Epithelial cell of esophagus (primary cell): ENCODE measurements around the gene BCL2L13.
"Not testable (repeated sequence)": the region's sequence is repeated elsewhere in the genome, so short reads cannot be mapped to it uniquely, and the experiment has no call there.

Source experiments
- DNase-seq: peaks from one replicate; pipeline ENCODE4 v3.0.0; 2010; ENCODE audit warnings: low read depth
- H3K4me3 ChIP-seq: 2 replicates; pipeline ENCODE4 v1.5.1; 2011; ENCODE audit warnings: mild to moderate bottlenecking, low read length, control low read depth
- TF ChIP-seq, protein P1 (sequence below): IDR thresholded peaks from 2 replicates; pipeline ENCODE4 v1.5.1; 2011; ENCODE audit warnings: low read depth, mild to moderate bottlenecking, low read length, control low read depth, inconsistent platforms; ENCODE audit not compliant: insufficient read depth; ENCODE audit errors: missing control alignments

The BCL2L13 gene

DNA sequence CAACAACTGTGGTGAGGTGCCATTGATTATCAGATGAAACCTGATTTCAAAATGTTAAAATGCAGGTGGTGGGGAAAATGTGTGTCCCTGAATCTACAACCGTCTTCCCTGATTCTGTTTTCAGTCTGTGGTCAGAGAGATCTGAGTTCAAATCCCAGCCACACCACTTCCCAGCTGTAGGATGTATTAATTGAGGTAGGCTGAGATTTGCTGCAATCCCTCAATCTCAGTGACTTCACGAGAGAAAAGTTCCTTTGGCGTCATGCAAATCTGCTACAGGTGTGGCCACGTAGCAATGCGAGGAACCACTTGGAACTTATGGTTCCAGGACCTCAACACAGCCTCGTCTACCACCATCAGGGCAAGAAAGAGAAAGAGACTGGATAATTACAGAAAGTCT, 56.2 kb downstream of the BCL2L13 start:
- H3K4me3 ChIP-seq: no peak overlapping the region
- TF ChIP-seq, protein P1, sequence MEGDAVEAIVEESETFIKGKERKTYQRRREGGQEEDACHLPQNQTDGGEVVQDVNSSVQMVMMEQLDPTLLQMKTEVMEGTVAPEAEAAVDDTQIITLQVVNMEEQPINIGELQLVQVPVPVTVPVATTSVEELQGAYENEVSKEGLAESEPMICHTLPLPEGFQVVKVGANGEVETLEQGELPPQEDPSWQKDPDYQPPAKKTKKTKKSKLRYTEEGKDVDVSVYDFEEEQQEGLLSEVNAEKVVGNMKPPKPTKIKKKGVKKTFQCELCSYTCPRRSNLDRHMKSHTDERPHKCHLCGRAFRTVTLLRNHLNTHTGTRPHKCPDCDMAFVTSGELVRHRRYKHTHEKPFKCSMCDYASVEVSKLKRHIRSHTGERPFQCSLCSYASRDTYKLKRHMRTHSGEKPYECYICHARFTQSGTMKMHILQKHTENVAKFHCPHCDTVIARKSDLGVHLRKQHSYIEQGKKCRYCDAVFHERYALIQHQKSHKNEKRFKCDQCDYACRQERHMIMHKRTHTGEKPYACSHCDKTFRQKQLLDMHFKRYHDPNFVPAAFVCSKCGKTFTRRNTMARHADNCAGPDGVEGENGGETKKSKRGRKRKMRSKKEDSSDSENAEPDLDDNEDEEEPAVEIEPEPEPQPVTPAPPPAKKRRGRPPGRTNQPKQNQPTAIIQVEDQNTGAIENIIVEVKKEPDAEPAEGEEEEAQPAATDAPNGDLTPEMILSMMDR: no peak
- no peak for DNase-seq

DNA sequence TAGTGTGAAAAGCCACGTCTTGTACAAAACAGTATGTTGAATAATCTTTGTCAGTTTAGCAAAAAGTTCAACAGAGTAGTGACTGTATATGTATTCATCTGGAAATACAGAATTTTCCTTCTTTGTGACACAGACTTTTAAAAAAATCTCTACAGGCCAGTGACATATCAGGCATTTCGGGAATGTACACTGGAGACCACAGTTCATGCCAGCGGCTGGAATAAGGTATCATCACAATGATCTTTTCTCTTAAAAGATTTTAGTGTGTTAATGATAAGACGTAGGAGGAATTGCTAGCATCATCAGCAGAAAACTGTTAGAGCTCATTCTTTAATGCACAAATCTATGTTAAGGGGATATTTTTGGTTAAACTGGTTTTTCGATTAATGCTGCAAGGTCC, 57.4 kb downstream of the BCL2L13 start:
- H3K4me3 ChIP-seq: no peak overlapping the region
- DNase-seq: no peak
- TF ChIP-seq, protein P1: no peak

DNA sequence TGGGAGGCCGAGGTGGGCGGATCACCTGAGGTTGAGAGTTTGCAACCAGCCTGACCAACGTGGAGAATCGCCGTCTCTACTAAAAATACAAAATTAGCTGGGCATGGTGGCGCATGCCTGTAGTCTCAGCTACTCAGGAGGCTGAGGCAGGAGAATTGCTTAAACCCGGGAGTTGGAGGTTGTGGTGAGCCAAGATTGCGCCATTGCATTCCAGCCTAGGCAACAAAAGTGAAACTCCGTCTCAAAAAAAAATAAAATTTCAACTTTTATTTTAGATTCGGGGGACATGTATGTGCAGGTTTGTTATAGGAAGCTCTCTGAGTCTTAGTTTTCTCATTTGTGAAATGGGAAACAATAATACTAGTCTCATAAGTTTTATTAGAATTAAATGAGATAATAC, 58.6 kb downstream of the BCL2L13 start:
- not testable (repeated sequence) for H3K4me3 ChIP-seq, DNase-seq

DNA sequence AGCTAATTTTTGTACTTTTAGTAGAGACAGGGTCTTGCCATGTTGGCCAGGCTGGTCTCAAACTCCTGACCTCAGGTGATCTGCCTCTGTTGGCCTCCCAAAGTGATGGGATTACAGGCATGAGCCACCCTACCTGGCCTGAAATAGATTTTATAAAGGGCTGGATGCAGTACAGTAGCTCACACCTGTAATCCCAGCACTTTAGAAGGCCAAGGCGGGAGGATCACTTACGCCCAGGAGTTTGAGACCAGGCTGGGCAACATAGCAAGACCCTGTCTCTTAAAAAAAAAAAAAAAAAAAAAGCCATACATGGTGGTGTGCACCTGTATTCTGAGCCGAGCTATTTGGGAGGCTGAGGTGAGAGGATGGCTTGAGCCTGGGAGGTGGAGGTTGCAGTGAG, 59.7 kb downstream of the BCL2L13 start:
- H3K4me3 ChIP-seq, DNase-seq: not testable (repeated sequence)

DNA sequence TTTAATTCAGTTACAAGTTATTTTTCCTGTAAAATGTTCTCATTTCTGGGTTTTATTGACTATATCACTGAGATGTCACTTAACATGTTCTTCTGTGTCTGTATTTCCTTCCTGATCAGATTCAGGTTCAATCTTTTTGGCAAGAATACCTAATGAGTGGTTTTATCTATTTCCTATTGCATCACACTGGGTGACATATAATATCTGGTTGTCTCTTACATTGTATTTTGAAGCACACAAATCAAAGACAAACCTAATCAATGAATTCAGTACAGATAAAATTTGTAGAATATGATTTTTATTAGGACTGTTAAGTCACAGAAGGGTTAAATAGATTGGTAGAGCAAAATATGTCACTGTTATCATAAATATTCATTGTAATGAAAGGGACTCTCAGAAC, 60.4 kb downstream of the BCL2L13 start:
- no peak for DNase-seq
- TF ChIP-seq, protein P1: no peak

DNA sequence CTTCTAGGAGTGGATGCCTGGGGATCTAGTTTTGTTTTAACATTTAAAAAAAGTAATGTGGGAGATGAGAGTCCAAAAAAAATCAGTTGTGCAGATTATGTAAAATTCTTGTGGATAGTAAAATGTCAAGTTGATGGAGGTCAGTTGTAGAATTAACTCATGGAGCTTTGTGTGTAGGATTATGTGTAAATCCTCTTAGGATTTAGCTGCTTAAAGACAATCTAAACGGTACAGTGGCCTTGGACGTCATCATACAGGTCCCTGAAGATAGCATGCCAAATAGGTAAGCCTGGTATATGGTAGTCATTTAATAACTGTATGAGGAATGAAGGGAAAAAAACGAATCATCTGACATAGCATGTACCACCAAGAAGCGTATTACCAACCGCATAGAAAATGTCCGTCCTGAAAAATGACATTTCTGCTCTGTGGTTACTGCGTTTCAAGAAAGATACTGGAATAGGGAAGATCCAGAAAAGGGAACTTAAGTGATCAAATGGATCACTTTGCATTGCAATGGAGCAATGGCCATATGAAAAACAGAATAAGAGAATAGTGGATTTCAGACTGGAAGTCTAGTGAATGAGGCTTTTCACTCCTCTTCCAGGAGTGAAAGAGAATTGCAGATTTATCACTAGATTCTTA, 61.3 kb downstream of the BCL2L13 start:
- TF ChIP-seq, protein P1: no peak
- no peak overlapping the region for H3K4me3 ChIP-seq
- DNase-seq: no peak

More for the DNA sequence above, 60.4 kb downstream of the BCL2L13 start:
- H3K4me3 ChIP-seq: no peak overlapping the region

DNA sequence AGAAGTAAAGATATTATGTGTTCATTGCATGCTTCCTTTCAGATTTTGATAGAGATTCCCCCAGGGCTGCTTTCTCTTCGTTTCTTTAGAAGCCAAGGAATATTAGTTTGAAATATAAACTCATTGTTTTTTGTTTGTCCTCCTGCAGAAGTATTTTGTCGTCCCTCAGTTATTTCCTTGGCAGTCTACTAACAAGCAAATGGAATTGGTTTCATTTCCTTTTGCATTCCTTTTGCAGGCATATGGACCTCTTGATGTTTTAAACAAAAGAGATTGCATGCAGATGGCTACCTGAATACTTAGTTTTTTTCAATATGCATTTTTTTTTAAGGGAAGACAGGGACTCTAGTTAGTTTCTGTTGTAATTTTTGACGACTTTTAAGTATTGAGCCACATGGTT, 62.2 kb downstream of the BCL2L13 start:
- DNase-seq: no peak
- TF ChIP-seq, protein P1: no peak
- no peak overlapping the region for H3K4me3 ChIP-seq

DNA sequence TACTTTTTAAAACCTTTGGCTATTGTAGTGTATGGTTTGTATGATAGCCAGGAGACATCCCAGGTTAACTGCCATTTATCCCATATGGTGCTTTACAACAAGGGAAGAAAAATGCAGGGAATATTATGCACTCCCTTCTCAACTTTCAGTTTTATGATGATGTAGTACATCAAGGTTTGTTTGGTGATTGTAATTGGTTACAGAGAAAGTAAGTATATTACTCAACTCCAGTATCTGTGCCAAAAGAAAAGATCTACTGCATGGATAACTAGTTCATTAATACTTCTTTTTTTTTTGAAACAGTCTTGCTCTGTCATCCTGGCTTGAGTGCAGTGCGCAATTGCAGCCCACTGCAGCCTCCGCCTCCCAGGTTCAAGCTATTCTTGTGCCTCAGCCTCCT, 65.3 kb downstream of the BCL2L13 start:
- no peak for DNase-seq
- H3K4me3 ChIP-seq: no peak overlapping the region
- TF ChIP-seq, protein P1: no peak
